Measurements from ENCODE around the gene EPHA2.
"Not testable (repeated sequence)": the region's sequence is repeated elsewhere in the genome, so short reads cannot be mapped to it uniquely, and the experiment has no call there.

The EPHA2 gene

DNA sequence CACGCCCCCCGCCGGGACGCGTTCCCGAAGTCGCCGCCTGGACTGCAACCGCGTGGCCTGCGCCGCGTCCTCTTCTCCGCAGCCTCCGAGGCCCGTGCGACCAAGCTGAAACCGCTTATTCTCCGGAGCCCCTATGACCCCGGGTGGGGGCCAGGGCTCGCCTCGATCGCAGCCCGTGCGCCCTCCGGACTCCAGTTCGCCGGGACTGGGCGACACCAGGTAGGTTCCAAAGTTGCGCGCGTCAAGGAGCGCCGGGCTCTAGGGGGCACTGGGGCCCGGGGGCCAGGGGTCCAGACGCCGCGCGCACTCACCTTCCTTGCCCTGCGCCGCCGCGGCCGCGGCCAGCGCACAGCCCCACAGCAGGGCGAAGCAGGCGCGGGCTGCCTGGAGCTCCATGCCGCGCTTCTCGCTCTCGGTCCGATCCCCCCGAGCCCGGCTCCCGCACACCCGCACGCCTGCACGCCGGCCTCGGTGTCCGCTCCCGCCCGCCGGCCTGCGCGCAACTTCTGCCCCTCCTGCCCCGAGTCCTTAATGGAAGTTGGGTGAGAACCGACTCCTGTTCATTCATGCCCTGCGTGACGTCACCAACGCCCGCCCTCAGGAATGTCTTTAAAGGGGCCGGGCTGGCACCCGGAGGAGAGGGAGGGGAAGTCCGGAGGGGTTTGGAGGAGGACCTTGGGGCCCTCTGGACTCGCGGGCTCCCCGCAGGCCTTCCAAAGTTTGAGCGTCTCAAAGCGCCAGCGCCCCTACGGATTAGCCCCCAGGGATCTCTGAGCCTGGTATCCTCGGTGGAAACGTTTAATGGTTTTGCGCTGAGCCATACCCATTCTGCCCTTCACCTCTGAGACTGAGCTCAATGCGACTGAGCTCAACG, at the start of gene EPHA2:
EPHA2 (minus strand) TSS at position 533 of the 874 bp plus-strand sequence; CDS start at position 396, 137 bp downstream.
- DNase-seq (ENCODE audit: low read depth), result no peak

- no peak for DNase-seq (ENCODE audit: low read depth)
Observed at GRCh38 chr1:16205334-16205671, 49.4 kb upstream of the EPHA2 start.

DNA sequence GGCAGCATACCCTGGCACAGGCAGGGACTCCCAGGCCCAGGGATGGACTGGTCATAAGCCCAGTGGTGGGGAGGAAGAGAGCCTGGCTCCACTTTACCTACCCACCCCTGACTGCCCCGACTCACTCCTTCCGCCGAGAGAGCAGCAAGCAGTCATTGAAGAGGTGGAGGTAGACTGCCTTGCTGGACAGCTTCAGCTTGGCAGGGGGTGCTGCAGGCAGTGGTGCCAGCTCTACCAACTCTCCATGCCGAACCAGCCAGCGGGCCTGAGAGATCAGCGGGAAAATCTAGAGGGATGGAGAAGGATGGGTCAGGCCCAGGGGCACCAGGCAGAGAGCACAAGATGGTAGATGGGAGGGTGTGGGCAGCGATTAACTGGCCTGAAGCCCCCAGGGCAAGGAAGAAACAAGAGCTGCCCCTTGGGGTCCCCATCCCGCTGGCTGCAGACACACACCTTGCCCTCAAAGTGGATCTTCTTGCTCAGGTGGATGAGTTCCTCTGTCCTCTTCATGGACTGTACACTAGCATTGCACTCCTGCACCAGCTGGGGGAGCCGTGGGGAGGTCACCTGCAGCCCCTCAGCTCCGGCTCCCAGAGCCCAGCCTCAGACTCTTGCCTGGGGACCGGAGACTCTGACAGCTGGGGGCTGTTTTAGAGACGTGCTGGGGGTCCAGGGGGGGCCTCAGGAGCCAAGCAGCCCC, 48.9 kb upstream of the EPHA2 start:
- DNase-seq (ENCODE audit: low read depth), result peak; percentile 19

- no peak for DNase-seq (ENCODE audit: low read depth)
Observed at GRCh38 chr1:16204216-16204615, 48.3 kb upstream of the EPHA2 start.

- DNase-seq (ENCODE audit: low read depth), result no peak
Observed at GRCh38 chr1:16203550-16203949, 47.7 kb upstream of the EPHA2 start.

GRCh38 chr1:16202281-16203210, 46.7 kb upstream of the EPHA2 start:
- no peak for DNase-seq (ENCODE audit: low read depth)

- no peak for DNase-seq (ENCODE audit: low read depth)
Observed at GRCh38 chr1:16199700-16200099, 43.8 kb upstream of the EPHA2 start.

- DNase-seq (ENCODE audit: low read depth), result no peak
Observed at GRCh38 chr1:16199157-16199501, 43.3 kb upstream of the EPHA2 start.

DNA sequence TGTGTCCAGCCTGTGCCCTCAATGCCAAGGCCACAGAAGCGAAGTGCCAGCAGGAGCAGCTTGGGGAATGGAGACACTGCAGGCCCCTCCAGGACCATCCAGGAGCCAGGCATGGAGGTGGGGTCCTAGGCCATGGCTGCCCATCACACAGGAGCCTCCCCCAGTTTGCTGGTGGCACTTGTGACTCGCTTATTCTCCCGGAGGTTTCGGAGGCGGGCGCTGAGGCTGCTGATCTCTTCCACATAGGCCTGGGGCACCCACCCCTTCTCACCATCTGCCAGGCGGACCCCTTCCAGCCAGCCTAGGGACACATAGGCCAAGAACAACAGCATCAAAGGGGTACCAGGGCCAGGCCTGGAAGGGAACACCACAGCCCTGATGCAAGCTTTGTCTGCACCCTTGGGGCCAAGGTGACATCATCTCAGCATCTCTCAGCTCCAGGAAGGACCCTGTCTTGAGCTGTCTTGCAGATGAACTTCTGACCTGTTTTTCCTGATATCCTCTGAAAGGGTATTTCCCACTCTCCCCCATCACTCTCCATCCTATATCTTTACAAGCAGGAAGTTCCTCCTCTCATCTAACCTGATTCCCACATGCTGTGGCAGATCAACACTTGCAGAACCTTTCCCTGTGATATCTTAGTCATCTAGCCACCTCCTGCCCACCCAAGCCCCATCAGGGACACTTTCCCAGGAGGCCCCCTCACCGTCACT, 42.7 kb upstream of the EPHA2 start:
- DNase-seq (ENCODE audit: low read depth), result no peak

DNA sequence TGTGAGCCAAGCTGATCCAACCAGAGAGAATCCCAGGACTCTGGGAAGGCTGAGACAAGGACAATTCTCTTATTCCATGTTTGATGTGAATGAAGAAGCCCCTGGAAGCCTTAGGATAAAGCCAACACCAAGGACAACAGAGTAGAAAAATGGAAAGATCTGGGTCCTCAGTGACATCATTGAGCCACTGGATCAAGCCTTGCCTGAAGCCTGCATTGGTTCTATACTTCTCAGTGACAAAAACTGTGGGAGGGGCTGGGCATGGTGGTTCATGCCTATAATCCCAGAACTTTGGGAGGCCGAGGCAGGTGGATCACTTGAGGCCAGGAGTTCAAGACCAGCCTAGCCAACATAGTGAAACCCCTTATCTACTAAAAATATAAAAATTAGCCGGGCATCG, 41.0 kb upstream of the EPHA2 start:
- DNase-seq (ENCODE audit: low read depth), result no peak

GRCh38 chr1:16196139-16196538, 40.3 kb upstream of the EPHA2 start:
- not testable (repeated sequence) for DNase-seq (ENCODE audit: low read depth)

DNA sequence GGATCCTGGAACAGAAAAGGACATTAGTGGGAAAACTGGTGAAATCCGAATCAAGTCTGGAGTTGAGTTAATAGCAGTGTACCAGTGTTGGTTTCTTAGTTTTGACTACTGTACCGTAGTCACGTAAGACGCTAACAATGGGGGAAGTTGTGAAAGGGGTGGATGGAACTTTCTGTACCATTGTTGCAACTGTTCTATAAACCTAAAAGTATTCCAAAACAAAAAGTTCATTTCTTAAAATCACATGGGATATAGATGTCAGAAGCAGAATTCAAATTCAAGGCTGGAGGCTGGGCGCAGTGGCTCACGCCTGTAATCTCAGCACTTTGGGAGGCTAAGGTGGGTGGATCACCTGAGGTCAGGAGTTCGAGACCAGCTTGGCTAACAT, 39.6 kb upstream of the EPHA2 start:
- no peak for DNase-seq (ENCODE audit: low read depth)

DNA sequence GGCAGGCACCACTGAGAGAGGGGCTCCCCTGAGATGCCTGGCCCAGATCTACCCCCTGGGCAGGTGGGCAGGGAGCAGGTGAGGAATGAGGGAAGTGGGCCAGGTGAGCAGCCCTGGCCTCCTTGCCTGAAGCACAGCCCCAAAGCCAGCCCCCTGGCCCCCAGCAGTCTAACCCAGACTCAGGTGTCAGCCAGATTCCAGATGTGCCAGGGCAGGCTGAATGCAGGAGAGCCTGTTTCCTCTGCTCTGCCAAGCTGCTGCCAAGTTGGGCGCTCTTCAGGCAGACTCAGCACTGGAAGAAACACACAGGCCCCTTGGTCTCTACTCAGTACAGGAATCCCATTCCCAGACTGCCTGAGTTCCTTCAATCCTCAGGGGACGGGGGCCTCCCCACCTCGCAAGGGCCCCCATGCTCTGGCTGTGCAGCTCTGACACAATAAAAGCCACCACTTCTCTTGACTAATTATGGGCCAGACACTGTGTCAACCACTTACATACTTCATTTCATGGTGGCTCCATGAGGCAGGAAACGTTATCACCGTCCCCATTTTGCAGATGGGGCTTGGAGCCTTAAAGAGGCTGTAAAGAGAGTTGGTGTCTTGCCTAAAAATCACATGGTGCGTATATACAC, 36.2 kb upstream of the EPHA2 start:
- no peak for DNase-seq (ENCODE audit: low read depth)

DNA sequence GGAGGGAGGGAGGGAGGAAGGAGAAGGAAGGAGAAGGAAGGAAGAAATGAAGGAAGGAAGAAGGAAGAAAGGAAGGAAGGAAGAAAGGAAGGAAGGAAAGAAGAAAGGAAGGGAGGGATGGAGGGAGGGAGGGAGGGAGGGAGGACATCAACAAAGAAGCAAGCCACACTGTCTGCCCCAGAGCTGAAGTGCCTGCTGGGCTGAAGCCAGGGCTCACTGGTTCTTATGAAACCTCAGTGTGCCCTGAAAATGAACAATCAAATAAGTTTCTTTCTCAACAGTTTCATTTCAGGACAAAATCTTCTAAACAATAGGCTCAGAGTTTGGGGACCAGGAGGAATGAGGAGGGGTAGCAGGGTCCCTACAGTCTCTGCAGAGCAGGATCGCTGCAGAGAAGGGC, 35.4 kb upstream of the EPHA2 start:
- DNase-seq (ENCODE audit: low read depth), result no peak

DNA sequence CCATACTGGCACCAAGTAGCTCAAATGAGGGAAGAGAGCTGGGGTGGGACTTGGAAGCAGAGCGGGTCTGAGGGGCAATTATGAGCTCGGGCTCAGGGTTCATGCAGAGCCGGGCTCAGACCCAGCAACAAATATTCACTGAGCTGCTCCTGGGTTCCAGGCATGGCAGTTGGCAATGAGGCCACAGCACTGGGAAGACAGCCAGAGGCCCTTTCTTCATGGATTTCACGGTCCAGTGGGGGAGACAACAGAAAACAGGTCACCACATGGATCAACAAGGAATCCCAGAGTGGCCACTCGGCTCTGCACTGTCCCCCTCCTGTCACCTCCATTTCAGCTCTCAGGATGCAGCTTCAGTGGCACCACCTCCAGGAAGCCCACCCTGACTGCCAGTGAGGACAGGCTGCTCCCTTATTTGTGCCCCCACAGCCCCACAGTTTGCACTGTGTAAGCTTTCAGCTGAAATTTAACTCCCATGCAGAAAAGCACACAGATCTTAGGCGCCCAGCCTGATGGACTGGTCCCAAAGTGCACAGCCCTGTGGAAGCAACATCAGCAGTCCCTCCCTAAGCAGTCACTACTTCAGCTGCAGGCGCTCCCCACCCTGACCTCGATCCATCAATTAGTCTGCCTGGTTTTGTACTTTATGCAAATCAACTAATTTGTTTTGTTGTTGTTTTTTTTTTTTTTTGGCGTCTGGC, 34.2 kb upstream of the EPHA2 start:
- DNase-seq (ENCODE audit: low read depth), result no peak

DNA sequence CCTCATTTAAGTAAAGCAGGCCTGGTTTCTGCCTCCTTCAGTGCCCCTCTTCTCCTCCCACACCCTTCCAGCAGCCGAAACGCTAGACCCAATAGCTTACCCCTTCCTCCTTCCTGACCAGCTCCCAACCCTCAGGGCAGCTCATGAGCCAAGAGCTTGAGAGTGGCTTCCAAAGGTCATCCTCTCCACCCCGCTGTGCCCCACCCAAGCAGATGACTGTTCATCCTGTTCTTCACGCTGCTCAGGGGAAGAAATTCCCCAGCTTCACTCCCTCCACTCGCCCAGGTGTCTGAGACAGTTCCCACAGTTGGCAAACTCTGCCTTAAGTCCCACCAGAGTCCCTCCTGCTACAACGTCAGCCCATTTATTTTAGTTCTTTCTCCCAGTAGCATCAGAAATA, 33.1 kb upstream of the EPHA2 start:
- DNase-seq (ENCODE audit: low read depth), result no peak

DNA sequence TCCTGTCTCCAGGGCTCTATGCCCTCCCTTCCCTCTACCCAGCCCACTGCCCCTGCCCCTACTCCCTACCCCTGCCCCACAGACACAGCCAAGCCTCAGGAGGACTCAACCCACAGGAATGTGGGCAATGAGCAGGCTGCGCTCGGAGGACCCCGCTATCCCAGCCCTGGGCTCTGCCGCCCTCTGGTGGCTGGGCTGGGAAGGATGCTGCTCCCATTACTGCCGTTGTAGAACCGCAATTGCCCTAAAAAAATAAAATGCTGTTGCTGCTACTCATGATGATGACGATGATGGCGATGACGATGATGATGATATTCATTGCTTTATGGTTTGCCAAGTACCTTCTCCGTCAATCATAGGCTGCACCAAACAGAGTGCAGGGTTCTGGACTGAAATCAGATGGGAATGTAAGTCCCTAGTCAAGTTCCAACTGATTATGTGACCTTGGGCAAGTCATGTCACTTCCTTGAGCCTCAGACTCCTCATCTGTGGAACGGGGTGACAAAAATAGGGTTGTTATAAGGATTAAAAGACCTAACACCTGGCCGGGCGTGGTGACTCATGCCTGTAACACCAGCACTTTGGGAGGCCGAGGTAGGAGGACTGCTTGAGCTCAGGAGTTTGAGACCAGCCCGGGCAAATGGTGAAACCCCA, 32.0 kb upstream of the EPHA2 start:
- peak; percentile 66 for DNase-seq (ENCODE audit: low read depth)

- no peak for DNase-seq (ENCODE audit: low read depth)
Observed at GRCh38 chr1:16186655-16187235, 30.9 kb upstream of the EPHA2 start.

DNA sequence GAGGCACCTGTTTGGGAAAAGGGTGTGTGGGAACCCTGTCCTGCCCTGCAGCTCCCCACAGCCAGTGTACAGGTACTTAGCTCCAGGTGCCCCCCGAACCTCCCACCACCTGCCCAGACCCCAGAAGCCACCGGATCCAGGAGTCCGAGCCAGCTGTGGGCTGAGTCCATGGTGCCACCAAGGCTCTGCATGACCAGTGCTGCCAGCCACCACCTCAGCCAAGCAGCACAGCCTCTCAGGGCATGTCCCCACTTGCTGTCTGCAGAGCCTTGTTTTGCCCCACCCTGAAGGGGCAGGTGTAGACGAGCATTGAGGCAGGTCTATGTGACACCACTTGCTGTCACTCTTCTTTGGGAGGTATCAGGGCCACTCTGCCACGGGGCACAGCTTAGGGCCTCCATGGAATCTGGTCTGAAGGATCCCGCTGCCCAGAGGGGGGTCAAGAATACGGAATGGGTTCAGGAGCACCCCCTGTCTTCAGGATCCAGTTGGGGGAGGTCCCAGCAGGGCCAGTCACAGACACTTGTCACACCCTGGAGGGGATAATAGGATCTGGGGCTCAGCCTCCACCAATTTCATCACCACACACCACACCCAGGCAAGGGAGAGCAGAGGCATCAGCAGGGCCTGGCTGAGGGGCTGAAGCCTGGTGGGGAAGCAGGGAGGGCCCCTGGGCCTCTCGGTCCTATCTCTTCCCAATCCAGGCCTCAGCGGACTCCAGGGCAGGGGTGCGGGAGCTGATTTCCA, 28.9 kb upstream of the EPHA2 start:
- no peak for DNase-seq (ENCODE audit: low read depth)
